HG03460 (cell line): ENCODE data around the gene ZFHX3.

Source experiments
- ATAC-seq: cut with Tn5 transposase; IDR thresholded peaks from one replicate; pipeline ENCODE4 v1.9.1; 2021; ENCODE audit not compliant: unreplicated experiment

Gene ZFHX3

DNA sequence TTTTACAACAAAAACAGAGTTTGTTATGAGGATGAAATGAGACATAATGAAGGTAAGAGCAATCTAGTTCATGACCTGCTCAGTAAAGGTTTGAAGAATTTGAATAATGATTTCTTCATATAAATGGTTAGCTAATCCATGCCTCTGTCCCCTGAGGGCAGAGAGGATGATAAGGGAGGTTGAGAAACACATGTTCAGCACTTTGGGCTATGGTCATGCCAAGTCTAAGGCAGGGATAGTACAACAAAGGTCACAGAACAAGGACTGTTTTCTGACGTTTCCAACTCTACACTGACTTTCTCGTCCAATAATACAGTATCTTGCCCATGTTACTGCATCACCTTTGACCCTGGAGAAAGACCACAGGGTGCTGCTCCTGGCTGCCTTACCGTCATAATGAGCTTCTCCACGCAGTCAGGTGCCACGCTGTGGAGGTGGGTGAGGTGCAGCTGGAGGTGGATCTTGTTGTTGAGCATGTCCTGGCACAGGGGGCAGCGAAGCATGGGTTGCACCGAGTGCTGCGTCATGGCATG, 236.7 kb downstream of the ZFHX3 start:
- ATAC-seq = no peak

DNA sequence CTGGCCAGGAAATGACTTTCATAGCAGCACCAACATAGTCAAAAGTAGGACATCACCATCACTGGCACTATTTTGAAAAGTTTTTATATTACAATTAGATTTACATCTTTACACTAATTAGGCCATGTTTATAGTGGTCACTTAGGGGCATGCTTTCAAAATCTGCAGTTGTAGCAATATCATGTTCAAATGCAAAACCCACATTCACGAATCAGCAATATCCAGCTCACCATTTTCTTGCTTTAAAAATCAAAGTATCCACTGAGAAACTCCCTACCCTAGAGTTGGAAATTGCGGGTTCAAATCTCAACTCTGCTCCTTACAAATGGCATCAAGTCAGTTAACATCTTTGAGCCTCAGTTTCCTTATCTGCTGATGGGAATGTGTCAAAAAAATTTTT, 237.4 kb downstream of the ZFHX3 start:
- ATAC-seq = no peak

GRCh38 chr16:72809446-72809845, 238.5 kb downstream of the ZFHX3 start:
- ATAC-seq = no peak

GRCh38 chr16:72808754-72809153, 239.2 kb downstream of the ZFHX3 start:
- ATAC-seq = no peak

DNA sequence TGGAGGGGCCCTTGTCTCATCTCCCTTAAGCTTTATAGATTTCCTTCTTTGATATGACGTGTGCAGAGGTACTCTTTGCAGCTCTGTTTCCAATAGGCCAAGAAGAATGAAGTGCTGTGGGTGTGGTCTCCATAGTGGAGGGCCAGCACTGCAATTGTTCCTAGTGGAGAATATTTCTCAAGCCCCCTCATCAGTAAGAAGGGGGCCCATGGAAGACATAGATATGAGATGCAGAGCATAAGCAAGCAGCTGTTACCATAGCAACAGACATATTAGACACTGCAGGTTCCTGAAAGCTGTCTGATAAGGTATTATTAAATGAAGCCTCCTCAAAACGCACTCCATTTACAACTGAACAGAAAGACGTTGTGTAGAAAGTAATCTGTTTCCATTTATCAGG, 240.7 kb downstream of the ZFHX3 start:
- ATAC-seq = no peak

GRCh38 chr16:72805486-72805885, 242.4 kb downstream of the ZFHX3 start:
- ATAC-seq = no peak

DNA sequence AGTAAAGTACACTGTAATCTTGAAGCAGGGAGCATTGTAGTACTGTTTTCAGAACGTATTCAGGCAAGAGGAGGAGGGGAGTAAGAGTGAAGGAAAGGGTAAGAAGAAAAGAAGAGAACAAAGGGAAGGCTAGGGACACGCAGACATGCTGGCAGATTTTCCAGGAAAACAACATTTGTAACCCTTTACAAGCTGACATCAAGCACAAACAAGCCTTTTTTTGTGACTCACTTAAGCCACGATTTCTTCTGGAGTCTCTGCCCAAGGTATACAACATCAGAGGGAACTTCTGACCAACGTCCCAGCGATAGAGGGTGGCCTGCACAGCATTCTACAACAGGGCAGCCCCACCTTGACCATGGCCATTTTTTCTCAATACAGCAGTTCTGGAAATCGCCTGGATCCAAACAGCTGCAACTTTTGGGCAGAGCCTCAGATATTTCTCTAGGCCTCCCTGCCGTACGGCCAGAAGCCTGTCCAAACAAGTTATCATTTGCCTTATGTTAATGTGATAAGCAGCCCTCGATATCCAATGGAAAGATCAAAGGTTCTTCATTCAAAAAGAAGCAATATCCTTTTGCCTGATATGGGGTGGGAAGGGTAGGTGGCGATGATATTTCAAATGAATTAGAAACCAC, 247.3 kb downstream of the ZFHX3 start:
- ATAC-seq = no peak

- ATAC-seq = no peak
Observed at GRCh38 chr16:72798264-72798663, 249.7 kb downstream of the ZFHX3 start.

GRCh38 chr16:72797621-72798020, 250.3 kb downstream of the ZFHX3 start:
- ATAC-seq = no peak

- ATAC-seq = no peak
Observed at GRCh38 chr16:72796222-72796621, 251.7 kb downstream of the ZFHX3 start.

DNA sequence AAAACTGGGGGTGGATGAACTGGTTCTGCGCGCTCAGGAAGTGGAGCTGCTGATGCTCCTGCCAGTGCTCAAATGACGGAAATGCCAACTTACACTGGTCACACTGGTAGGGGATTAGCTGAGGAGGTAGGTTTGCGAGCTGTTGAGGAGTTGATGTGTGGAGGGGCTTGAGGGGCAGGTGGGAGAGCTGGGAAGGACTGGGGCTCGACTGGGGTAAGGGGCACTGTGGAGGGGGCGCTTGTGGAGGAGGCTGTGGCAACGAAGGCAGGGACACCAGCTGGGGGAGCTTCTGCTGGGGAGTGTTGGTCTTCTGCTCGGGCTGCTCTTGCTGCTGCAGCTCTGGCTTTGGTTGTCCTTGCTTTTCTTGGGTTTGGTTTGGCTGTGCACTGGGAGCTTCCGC, 252.9 kb downstream of the ZFHX3 start:
- no peak for ATAC-seq

GRCh38 chr16:72794319-72794718, 253.6 kb downstream of the ZFHX3 start:
- ATAC-seq = no peak

- ATAC-seq = no peak
Observed at GRCh38 chr16:72793716-72794115, 254.2 kb downstream of the ZFHX3 start.

GRCh38 chr16:72793017-72793416, 254.9 kb downstream of the ZFHX3 start:
- ATAC-seq = no peak

DNA sequence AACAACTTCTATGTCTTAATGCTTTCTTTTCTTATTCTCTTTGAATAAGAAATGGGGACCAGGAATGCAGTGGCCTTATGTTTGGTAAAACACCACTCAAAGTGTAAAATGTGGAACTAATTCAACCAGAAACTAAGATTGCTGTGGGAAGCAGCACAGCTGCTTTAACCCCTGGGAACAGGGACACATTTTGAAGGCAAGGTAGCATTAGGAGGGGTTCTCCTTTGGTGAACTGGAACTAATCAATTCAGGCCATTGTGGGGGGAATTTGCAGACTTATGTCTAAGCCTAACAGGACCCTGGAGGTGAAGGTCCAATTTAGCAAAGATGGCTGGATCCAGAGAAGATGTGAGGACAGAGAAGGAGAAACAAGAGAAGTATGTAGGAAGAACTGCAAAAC, 256.1 kb downstream of the ZFHX3 start:
- no peak for ATAC-seq

- no peak for ATAC-seq
Observed at GRCh38 chr16:72789921-72790320, 258.0 kb downstream of the ZFHX3 start.

DNA sequence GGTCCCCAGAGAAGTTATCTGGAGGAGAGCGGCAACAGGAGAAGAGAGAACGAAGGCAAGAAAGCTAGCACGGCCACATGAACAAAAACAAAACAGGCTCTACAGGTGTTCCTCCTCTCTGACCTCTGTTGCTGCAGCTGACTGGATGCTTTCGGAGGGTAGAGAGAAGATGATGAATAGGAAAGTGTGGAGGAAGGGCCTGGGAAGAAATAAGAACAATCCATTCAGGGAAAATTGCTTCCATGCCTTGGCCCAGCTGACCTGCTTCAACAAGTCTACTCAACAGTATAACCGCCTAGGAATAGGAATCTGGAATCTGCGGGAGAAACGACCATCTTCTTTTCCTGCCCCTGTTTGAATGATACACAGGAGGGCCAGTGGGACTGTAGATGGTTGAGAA, 258.5 kb downstream of the ZFHX3 start:
- no peak for ATAC-seq

DNA sequence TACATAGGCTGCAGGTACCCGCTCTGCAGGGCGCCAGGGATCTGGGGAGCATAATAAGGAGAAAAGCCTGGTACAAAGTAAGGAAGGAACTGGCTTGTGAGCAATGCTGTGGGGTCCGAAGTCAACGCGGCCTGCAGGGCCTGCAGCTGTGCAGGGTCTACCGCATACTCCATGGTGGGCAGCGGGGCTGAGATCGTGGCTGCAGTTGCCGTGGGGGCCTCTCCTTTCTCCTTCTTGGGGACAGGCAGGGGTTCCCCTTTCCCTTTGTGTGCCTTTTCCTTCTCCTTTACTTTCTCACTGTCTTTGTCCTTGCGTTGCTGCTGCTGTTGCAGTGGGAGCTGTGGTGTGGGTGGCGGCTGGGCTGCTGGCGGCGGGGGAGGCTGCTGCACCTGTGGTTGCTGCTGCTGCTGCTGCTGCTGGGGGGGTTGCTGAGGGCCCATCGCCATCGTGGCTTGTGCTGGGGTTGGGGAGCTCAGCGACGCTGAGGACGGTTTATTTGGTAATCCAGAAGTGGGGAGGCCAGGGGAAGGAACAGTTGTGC, 259.6 kb downstream of the ZFHX3 start:
- no peak for ATAC-seq

GRCh38 chr16:72787514-72788268, 260.2 kb downstream of the ZFHX3 start:
- ATAC-seq = peak; percentile 91

DNA sequence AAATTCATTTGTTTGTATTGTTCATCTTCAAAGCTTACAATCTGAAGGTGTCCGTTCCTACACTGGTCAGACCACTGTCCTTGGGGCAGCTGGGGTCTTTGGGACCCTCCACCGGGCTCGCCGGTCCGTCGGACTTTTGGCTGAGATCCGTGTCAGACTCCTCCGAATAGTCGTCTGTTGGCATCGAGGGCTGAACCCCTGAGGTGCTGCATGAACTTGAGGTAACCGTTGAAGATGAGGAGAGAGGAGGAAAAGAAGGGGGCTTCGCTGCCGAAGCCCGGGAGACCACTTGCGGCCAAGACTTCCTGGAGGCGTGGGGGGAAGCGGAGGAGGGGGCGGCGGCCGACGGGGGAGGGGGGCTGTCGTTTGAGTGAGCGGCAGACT, 260.8 kb downstream of the ZFHX3 start:
- ATAC-seq = no peak

DNA sequence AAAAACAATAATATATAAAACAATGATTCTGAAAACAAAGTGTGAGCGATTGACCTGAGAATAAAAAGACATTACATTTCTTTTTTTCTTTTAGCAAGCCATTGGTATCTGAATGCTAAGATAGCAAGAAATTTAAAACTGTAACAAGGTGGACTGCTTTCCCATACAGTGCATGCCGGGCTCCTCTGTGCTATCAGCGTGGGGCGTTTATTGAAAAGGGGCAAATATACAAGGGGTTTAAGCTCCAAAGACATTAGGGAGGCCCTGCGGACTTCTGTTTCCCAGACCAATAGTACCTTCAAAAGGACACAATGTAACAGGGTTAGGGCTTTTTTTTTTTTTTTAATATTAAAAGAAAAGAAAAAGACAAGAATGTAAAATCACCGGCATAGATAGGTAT, 261.3 kb downstream of the ZFHX3 start:
- ATAC-seq = no peak

- ATAC-seq = no peak
Observed at GRCh38 chr16:72785886-72786285, 262.0 kb downstream of the ZFHX3 start.
